Measurements from ENCODE around the gene NT5C1A. TPM values are rescaled to one million over a fixed set of nuclear protein-coding genes. Genes with fewer than 3 reads are reported as not detected.
A peak's percentile ranks its signal among the peaks of the same experiment; 100 is the strongest.

Gene NT5C1A
- total RNA-seq, 1 experiment from 2014 or later = not detected

DNA sequence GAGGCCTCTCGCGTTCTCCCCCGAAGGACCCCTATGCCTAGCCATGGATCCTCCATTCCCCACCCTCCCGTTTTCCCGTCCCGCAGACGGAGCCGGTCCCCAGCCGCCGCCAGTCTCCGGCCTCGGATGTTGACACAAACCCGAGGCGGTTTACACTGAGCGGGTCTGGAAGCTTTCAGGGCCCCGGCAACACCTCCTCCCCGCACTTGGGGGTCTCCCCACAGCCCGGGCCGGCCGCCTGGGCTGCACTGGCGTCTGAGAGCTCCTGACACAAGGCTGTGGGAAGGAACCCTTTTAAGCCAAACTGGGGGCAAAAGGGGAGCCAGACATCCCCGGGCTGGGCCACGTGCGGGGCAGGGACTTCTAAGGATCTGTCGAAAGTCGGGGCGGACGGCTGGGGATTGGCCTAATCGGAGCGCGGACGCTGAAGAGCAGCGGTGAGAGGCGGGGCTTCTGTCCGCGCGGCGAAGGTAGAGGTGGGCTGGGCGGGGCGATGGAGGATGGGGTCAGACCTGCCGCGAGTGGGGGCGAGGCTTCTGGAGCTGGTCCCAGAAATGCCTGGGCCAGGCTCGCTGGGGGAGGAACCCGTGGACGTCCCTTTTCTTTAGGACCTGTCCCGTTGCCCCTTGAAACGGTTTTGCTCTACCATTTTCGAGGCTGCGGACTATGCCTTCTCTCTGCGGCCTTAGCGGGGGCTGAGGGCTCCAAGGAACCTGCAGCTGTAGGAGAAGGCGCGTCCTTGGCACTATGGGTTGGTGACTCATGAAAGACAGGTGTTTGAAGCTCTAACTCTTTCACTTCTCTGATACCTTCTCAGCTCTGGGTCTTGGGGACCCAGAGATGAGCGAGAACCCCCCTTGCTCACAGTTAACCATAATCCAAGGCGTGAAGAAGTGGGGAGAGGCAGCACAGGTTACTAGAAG is 20.5 kb upstream of the NT5C1A start:
- Histone ChIP-seq H3K36me3 (ENCODE audit: insufficient read depth, low read length, poor library complexity, severe bottlenecking) (no peaks in the 10 kb centered on the region), H3K27ac (ENCODE audit: low read depth, low read length, poor library complexity, severe bottlenecking) (no peak overlapping the region), H3K9me3 (ENCODE audit: low read depth, low read length, poor library complexity, severe bottlenecking) (no peaks in the 10 kb centered on the region), H3K4me3 (ENCODE audit: low read depth, low read length, poor library complexity, severe bottlenecking) (peak overlapping the region; percentile 39), H3K4me1 (ENCODE audit: insufficient read depth, low read length, poor library complexity, severe bottlenecking) (peaks cover 11% of the 10 kb centered on the region), H3K27me3 (replicated peaks; ENCODE audit: insufficient read depth, low read depth, low read length, poor library complexity) (peaks cover 75% of the 10 kb centered on the region)
- BruUV-seq (replicated peaks) = no TSS peak
- intact Hi-C loops (cut with micrococcal nuclease; ENCODE audit: unreplicated experiment) = loop anchor here (2.0 kb wide), 1 partner anchor 34 kb away; no protein-coding TSS in a partner anchor
- peak; percentile 80 for TF ChIP-seq EZH2 (IDR thresholded peaks at IDR 0.05; ENCODE audit: borderline replicate concordance, low read depth, low read length, poor library complexity, severe bottlenecking)
- TF ChIP-seq, protein P1, sequence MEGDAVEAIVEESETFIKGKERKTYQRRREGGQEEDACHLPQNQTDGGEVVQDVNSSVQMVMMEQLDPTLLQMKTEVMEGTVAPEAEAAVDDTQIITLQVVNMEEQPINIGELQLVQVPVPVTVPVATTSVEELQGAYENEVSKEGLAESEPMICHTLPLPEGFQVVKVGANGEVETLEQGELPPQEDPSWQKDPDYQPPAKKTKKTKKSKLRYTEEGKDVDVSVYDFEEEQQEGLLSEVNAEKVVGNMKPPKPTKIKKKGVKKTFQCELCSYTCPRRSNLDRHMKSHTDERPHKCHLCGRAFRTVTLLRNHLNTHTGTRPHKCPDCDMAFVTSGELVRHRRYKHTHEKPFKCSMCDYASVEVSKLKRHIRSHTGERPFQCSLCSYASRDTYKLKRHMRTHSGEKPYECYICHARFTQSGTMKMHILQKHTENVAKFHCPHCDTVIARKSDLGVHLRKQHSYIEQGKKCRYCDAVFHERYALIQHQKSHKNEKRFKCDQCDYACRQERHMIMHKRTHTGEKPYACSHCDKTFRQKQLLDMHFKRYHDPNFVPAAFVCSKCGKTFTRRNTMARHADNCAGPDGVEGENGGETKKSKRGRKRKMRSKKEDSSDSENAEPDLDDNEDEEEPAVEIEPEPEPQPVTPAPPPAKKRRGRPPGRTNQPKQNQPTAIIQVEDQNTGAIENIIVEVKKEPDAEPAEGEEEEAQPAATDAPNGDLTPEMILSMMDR (conservative IDR thresholded peaks at IDR 0.05; ENCODE audit: low read depth, low read length) = no peak
- POLR2A ChIA-PET (ENCODE audit: low non-redundant PET) = no interaction called here
- CTCF ChIA-PET = no interaction called here
- DNase-seq (ENCODE audit: low spot score) = no peak

DNA sequence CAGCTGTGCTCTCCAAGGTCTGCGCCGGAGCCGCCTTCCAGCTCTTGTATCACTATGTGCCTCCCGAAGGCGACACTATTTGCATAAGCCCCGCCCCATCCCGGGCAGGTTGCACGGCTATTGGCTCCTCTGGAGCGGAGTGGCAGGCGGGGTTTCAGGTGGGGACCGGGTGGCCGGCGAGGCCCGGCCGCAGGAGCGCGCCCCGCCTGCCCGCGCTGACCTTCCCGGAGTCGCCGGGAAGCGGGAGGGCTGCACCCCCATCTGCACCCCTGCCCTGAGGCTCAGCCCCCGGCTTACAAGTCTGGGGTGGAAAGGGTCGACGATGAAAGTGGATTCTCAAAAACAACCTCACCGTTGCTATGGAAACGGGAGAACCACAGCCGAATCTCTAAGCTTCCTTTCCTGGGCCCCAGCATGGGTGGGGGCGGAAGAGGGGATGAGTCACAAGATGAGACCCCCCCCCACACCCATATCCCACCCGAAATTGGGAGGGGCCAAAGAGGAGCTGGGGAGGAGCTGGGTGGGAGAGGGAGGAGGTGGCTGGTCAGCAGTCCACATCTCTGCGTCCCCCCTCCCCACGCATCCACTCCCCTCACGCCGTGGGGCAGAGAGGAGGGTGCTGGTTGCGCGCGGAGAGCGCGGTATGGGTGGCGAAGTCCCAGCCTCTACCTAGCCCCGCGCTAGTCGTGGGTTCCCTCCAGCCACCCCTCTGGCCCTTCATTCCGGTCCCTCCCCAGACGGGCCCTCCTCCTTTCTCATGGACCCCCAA is 19.7 kb upstream of the NT5C1A start, which contains the start of gene HPCAL4:
TSS of gene HPCAL4 (minus strand) at position 51 of the 769 bp plus-strand sequence. CDS start 6,830 bp downstream, outside the sequence.
- BruUV-seq (replicated peaks) = no TSS peak

More for the DNA sequence above, 19.7 kb upstream of the NT5C1A start, which contains the start of gene HPCAL4:
- H3K27ac ChIP-seq (ENCODE audit: low read depth, low read length, poor library complexity, severe bottlenecking) = no peak within 1 kb of the TSS
- no peaks in the 10 kb centered on the region for H3K9me3 ChIP-seq (ENCODE audit: low read depth, low read length, poor library complexity, severe bottlenecking)
- ChIA-PET CTCF (interaction anchor here (1.0 kb wide), 2 partner anchors 10 to 85 kb away, joined by 3 to 4 read pairs; no protein-coding TSS in a partner anchor), POLR2A (ENCODE audit: low non-redundant PET) (interaction anchor here (0.6 kb wide), 1 partner anchor 18 kb away, joined by 3 read pairs; no protein-coding TSS in a partner anchor)
- H3K4me3 ChIP-seq (ENCODE audit: low read depth, low read length, poor library complexity, severe bottlenecking) = peak within 1 kb of the TSS; percentile 39
- TF ChIP-seq, protein P1 (conservative IDR thresholded peaks at IDR 0.05; ENCODE audit: low read depth, low read length) = no peak
- no peak for TF ChIP-seq EZH2 (IDR thresholded peaks at IDR 0.05; ENCODE audit: borderline replicate concordance, low read depth, low read length, poor library complexity, severe bottlenecking)
- H3K4me1 ChIP-seq (ENCODE audit: insufficient read depth, low read length, poor library complexity, severe bottlenecking) = peaks cover 11% of the 10 kb centered on the region
- no peaks in the 10 kb centered on the region for H3K36me3 ChIP-seq (ENCODE audit: insufficient read depth, low read length, poor library complexity, severe bottlenecking)
- peak; percentile 94 for DNase-seq (ENCODE audit: low spot score)
- H3K27me3 ChIP-seq (replicated peaks; ENCODE audit: insufficient read depth, low read depth, low read length, poor library complexity) = peaks cover 73% of the 10 kb centered on the region
- intact Hi-C loops (cut with micrococcal nuclease; ENCODE audit: unreplicated experiment) = loop anchor here (2.0 kb wide), 1 partner anchor 33 kb away; no protein-coding TSS in a partner anchor

Data from A673 (cell line).